Ectodermal cell (in vitro differentiated cells): ENCODE measurements around the gene IL1RAP.

ENCODE experiments used
- H3K27ac ChIP-seq: 2 replicates; pipeline ENCODE4 v1.7.0; 2013; ENCODE audit warnings: mild to moderate bottlenecking, low read depth, low read length; ENCODE audit not compliant: insufficient read depth, poor library complexity, severe bottlenecking
- H3K27me3 ChIP-seq: 2 replicates; pipeline ENCODE4 v1.7.0; 2013; ENCODE audit warnings: mild to moderate bottlenecking, low read length; ENCODE audit not compliant: insufficient read depth, control insufficient read depth, poor library complexity, severe bottlenecking
- H3K36me3 ChIP-seq: one replicate; pipeline ENCODE4 v1.7.0; 2013; ENCODE audit warnings: low read length; ENCODE audit not compliant: control insufficient read depth, insufficient read depth
- H3K4me1 ChIP-seq: one replicate; pipeline ENCODE4 v1.7.0; 2013; ENCODE audit warnings: low read length; ENCODE audit not compliant: control insufficient read depth, insufficient read depth
- H3K4me3 ChIP-seq: 2 replicates; pipeline ENCODE4 v1.7.0; 2013; ENCODE audit warnings: low read depth, low read length, control low read depth; ENCODE audit not compliant: insufficient read depth
- H3K9me3 ChIP-seq: 2 replicates; pipeline ENCODE4 v1.7.0; 2013; ENCODE audit warnings: mild to moderate bottlenecking, low read length, moderate library complexity; ENCODE audit not compliant: control insufficient read depth
- WGBS, 2 experiments: methylation state at CpG; one replicate each; pipeline ENCODE4 v1.1.7; 2013; ENCODE audit warnings: missing lambda C conversion rate in 2 of 2; 5-methylcytosine and 5-hydroxymethylcytosine counted together

The IL1RAP gene

DNA sequence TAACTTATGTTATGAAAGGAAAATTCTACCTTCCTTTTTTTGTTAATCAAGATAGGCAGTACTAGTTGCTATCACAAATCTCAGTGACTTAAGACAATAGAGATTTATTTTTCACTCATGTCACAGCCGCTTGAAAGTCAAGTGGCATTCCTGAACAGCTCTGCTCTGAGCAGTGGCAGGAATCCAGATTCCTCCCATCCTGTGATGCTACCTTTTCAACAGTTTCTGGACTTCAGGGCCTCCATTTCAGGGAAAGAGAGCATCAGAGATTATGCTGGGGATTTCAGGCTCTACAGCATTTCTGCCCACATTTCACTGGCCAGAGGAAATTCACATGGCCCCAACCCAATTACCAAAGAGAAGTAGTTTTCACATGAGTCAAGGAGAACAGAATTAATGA is 83.4 kb downstream of the IL1RAP start:
- H3K9me3 ChIP-seq = no peaks in the 10 kb centered on the region
- no peaks in the 10 kb centered on the region for H3K27me3 ChIP-seq
- H3K4me1 ChIP-seq = no peaks in the 10 kb centered on the region
- H3K36me3 ChIP-seq = no peaks in the 10 kb centered on the region
- 92 to 95% methylated on average over 1 of the region's 1 CpG for WGBS, 2 experiments
- no peak overlapping the region for H3K4me3 ChIP-seq
- no peak overlapping the region for H3K27ac ChIP-seq

- Histone ChIP-seq H3K4me3 (no peak overlapping the region), H3K36me3 (no peaks in the 10 kb centered on the region), H3K27me3 (no peaks in the 10 kb centered on the region), H3K9me3 (no peaks in the 10 kb centered on the region), H3K27ac (no peak overlapping the region), H3K4me1 (no peaks in the 10 kb centered on the region)
- WGBS, 2 experiments = 91 to 95% methylated on average over 4 to 5 of the region's 5 CpGs
Observed at GRCh38 chr3:190601622-190602021, 87.7 kb downstream of the IL1RAP start.

DNA sequence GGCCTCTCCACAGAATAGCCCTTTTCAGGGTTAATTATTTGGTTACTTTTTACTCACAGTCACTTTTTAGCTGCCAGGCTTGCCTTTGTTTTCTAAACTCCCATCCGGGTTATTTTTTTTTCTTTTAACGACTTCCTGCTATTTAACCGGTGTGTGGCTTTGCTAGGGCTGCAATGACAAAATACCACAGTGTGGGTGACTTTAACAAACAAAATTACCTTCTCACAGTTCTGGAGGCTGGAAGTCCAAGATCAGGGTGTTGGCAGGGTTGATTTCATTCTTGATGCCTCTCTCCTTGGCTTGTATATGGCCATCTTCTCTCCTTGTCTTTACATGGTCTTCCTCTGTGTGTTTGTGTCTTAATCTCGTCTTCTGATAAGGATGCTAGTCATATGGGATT is 91.5 kb downstream of the IL1RAP start:
- no peaks in the 10 kb centered on the region for H3K36me3 ChIP-seq
- H3K27me3 ChIP-seq = no peaks in the 10 kb centered on the region
- H3K4me1 ChIP-seq = no peaks in the 10 kb centered on the region
- H3K27ac ChIP-seq = no peak overlapping the region
- no peaks in the 10 kb centered on the region for H3K9me3 ChIP-seq
- H3K4me3 ChIP-seq = no peak overlapping the region
- 74 to 96% methylated on average over 3 to 4 of the region's 4 CpGs for WGBS, 2 experiments

- no peaks in the 10 kb centered on the region for H3K27me3 ChIP-seq
- no peaks in the 10 kb centered on the region for H3K9me3 ChIP-seq
- no peaks in the 10 kb centered on the region for H3K4me1 ChIP-seq
- no peak overlapping the region for H3K27ac ChIP-seq
- H3K4me3 ChIP-seq = no peak overlapping the region
- H3K36me3 ChIP-seq = no peaks in the 10 kb centered on the region
- 59 to 100% methylated on average over 2 to 3 of the region's 3 CpGs for WGBS, 2 experiments
Observed at GRCh38 chr3:190606596-190606995, 92.7 kb downstream of the IL1RAP start.

DNA sequence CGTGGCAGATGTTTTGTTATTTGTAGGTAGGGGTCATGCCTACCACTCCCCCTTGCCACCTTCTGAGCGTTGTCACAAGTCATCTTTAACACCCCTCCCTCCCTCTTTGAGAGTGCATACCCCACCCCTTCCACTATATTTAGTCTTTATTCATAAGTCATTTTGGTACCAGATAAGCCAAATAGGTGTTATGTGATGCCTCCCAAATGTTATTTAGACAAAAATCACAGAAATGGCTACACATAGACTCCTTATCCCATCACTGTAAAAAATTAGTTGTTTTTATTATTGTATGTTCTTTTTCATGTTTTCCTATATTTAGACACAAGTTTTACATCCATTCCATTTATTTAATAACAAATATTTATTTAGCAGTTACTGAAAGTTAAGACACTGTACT is 93.1 kb downstream of the IL1RAP start:
- Histone ChIP-seq H3K27me3 (no peaks in the 10 kb centered on the region), H3K9me3 (no peaks in the 10 kb centered on the region), H3K36me3 (no peaks in the 10 kb centered on the region), H3K4me1 (no peaks in the 10 kb centered on the region), H3K4me3 (no peak overlapping the region), H3K27ac (no peak overlapping the region)
- WGBS, 2 experiments = 75% methylated on average over 1 of the region's 2 CpGs; no CpG with 5 or more reads in 1 of the 2 experiments

GRCh38 chr3:190608850-190609589 is 95.1 kb downstream of the IL1RAP start:
- WGBS, 2 experiments = 96 to 98% methylated on average over 3 of the region's 4 CpGs
- Histone ChIP-seq H3K4me1 (no peaks in the 10 kb centered on the region), H3K27me3 (no peaks in the 10 kb centered on the region), H3K4me3 (no peak overlapping the region), H3K27ac (no peak overlapping the region), H3K36me3 (no peaks in the 10 kb centered on the region), H3K9me3 (no peaks in the 10 kb centered on the region)

GRCh38 chr3:190614226-190615059 is 100.6 kb downstream of the IL1RAP start:
- no peaks in the 10 kb centered on the region for H3K4me1 ChIP-seq
- no peaks in the 10 kb centered on the region for H3K9me3 ChIP-seq
- no peak overlapping the region for H3K27ac ChIP-seq
- H3K27me3 ChIP-seq = no peaks in the 10 kb centered on the region
- H3K4me3 ChIP-seq = no peak overlapping the region
- no peaks in the 10 kb centered on the region for H3K36me3 ChIP-seq
- WGBS, 2 experiments = 78 to 82% methylated on average over 8 to 11 of the region's 11 CpGs

GRCh38 chr3:190615060-190615384 is 101.1 kb downstream of the IL1RAP start:
- H3K4me3 ChIP-seq = no peak overlapping the region

DNA sequence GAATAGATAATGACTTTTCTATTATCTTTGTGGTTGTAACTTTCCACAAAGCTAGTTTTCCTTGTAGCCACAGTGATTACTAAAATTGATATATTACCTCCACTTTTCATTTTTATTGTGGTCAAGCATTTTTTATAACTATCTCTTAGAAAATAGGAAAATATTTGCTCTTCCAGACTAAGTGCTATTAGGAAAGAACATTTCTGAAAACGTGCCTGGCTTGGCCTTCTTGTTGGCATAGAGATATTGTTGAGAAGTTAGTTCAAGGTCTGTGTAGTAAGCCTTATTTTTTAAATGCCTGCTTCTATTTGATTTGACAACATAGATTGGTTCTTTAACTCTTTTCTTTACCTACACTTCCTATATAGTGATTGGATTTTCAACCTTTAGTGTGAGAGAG is 101.7 kb downstream of the IL1RAP start:
- Histone ChIP-seq H3K9me3 (no peaks in the 10 kb centered on the region), H3K4me3 (no peak overlapping the region), H3K27me3 (no peaks in the 10 kb centered on the region), H3K36me3 (no peaks in the 10 kb centered on the region), H3K27ac (no peak overlapping the region), H3K4me1 (no peaks in the 10 kb centered on the region)
- 78 to 90% methylated on average over 1 of the region's 1 CpG for WGBS, 2 experiments

More at GRCh38 chr3:190615060-190615384, 101.1 kb downstream of the IL1RAP start:
- H3K9me3 ChIP-seq = no peaks in the 10 kb centered on the region
- no peaks in the 10 kb centered on the region for H3K27me3 ChIP-seq
- no peaks in the 10 kb centered on the region for H3K4me1 ChIP-seq
- no peaks in the 10 kb centered on the region for H3K36me3 ChIP-seq
- 100% methylated on average over 1 of the region's 1 CpG; no CpG with 5 or more reads in 1 of the 2 experiments for WGBS, 2 experiments
- no peak overlapping the region for H3K27ac ChIP-seq

DNA sequence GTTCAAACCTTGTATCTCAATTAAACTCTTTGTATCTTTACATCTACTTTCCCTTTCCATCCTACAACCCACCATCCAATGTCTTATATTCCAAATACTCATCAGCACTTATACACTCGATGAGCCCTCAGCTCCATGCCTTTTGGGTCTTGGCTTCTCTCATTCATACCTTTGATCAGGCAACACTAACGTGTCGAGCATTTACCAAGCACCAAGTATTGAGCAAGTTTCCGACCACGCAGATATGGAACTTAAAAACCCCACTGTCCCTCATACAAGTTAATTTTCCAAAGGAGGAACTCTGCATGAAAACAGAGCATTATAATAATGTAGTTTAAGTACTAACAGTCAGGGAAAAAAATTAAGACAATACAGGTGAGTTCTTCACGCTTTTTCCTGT is 102.8 kb downstream of the IL1RAP start:
- 79 to 80% methylated on average over 5 to 6 of the region's 6 CpGs for WGBS, 2 experiments
- no peaks in the 10 kb centered on the region for H3K36me3 ChIP-seq
- H3K27me3 ChIP-seq = no peaks in the 10 kb centered on the region
- no peaks in the 10 kb centered on the region for H3K9me3 ChIP-seq
- no peak overlapping the region for H3K27ac ChIP-seq
- H3K4me1 ChIP-seq = no peaks in the 10 kb centered on the region
- no peak overlapping the region for H3K4me3 ChIP-seq
